Heart left ventricle (tissue), 13 donors: ENCODE results near the gene SFPQ.
"Not testable (repeated sequence)": the region's sequence is repeated elsewhere in the genome, so short reads cannot be mapped to it uniquely, and the experiment has no call there.

Source experiments
- POLR2A ChIP-seq, 2 donors: fragments of 450-650 bp; IDR thresholded peaks; one replicate each; pipeline ENCODE4 v1.6.1; 2017; ENCODE audit warnings: antibody characterized with exemption in 2 of 2, mild to moderate bottlenecking in 2 of 2, moderate library complexity in 2 of 2
- TF ChIP-seq, protein P1 (sequence below), 12 donors: fragments of 200-600 bp; sonication (generic) in 4 of 12; IDR thresholded peaks; one replicate each; pipeline versions ENCODE4 v1.5.0 to v1.8.0; 2018 to 2022; ENCODE audit warnings: antibody characterized with exemption in 12 of 12, mild to moderate bottlenecking in 5 of 12
- donor health status: ischemic (EF 13 %, LVEDD 7.1; RV severe dilation, severe dysfunction).
- donor health status: DM: no; HTN: yes; CAD: no.
- donor health status: DM: no; HTN: no; CAD: no.
- donor health status: ischemic (EF 25% LVEDD 6.9; RV normal size, moderate dysfunction).
- donor health status: ischemic (EF 25% LVEDD 5.7; RV mildly dilated, moderate dysfunction).
- donor health status: ischemic (EF 35%, LVEDD 5.7; RV mildly dilated, moderate dysfunction).
- donor health status: nonischemic (EF 11% LVEDD 7.7; RV severe dilation, severe dysfunction).
- donor health status: DM: yes; HTN: yes; CAD: no.
- donor health status: PGD.
- donor health status: ischemic (EF 29% LVEDD 5.4; RV normal size, mild dysfunction).
- donor health status: nonischemic (EF 23%, LVEDD 6.1; RV moderate dilation, normal function).

- not testable (repeated sequence) for TF ChIP-seq POLR2A (IDR thresholded peaks at IDR 0.05)
- TF ChIP-seq, protein P1, sequence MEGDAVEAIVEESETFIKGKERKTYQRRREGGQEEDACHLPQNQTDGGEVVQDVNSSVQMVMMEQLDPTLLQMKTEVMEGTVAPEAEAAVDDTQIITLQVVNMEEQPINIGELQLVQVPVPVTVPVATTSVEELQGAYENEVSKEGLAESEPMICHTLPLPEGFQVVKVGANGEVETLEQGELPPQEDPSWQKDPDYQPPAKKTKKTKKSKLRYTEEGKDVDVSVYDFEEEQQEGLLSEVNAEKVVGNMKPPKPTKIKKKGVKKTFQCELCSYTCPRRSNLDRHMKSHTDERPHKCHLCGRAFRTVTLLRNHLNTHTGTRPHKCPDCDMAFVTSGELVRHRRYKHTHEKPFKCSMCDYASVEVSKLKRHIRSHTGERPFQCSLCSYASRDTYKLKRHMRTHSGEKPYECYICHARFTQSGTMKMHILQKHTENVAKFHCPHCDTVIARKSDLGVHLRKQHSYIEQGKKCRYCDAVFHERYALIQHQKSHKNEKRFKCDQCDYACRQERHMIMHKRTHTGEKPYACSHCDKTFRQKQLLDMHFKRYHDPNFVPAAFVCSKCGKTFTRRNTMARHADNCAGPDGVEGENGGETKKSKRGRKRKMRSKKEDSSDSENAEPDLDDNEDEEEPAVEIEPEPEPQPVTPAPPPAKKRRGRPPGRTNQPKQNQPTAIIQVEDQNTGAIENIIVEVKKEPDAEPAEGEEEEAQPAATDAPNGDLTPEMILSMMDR (IDR thresholded peaks at IDR 0.05) = not testable (repeated sequence)
These were observed 43.8 kb upstream of the SFPQ start for GRCh38 chr1:35236772-35237171.
